Endothelial cell (in vitro differentiated cells): ENCODE measurements around the gene SHISA9. TPM values are rescaled to one million over a fixed set of nuclear protein-coding genes. Genes with fewer than 3 reads are reported as not detected.

Source experiments
- DNase-seq: peaks from one replicate; pipeline ENCODE4 v3.0.0; 2021; ENCODE audit warnings: low spot score
- H3K27ac Mint-ChIP-seq: one replicate; pipeline ENCODE4 v1.8.0; 2021; ENCODE audit warnings: mixed read lengths, inconsistent platforms; ENCODE audit not compliant: unreplicated experiment
- H3K27me3 Mint-ChIP-seq: one replicate; pipeline ENCODE4 v1.8.0; 2021; ENCODE audit warnings: mild to moderate bottlenecking, moderate library complexity, mixed read lengths, inconsistent platforms; ENCODE audit not compliant: unreplicated experiment
- H3K36me3 Mint-ChIP-seq: one replicate; pipeline ENCODE4 v1.8.0; 2021; ENCODE audit warnings: mild to moderate bottlenecking, low read depth, mixed read lengths, inconsistent platforms; ENCODE audit not compliant: unreplicated experiment
- H3K4me1 Mint-ChIP-seq: one replicate; pipeline ENCODE4 v1.8.0; 2021; ENCODE audit warnings: mild to moderate bottlenecking, mixed read lengths, inconsistent platforms; ENCODE audit not compliant: unreplicated experiment
- H3K4me3 Mint-ChIP-seq: one replicate; pipeline ENCODE4 v1.8.0; 2021; ENCODE audit warnings: mild to moderate bottlenecking, mixed read lengths, inconsistent platforms; ENCODE audit not compliant: unreplicated experiment
- H3K9me3 Mint-ChIP-seq: one replicate; pipeline ENCODE4 v1.8.0; 2021; ENCODE audit warnings: mixed read lengths, inconsistent platforms; ENCODE audit not compliant: unreplicated experiment
- total RNA-seq: library from RNA; stranded (reverse); fragmentation: NEBNext Ultra II Directional; extraction: Animal tissue kit (Norgen Biotek cat#: 25700); gene quantifications from one replicate; pipeline ENCODE4 v1.2.1, GENCODE V29; 2021; ENCODE audit not compliant: unreplicated experiment
- TF ChIP-seq, protein P1 (sequence below): fragments of 200-600 bp; sonication (generic); IDR thresholded peaks from one replicate; pipeline ENCODE4 v1.5.0; 2021; ENCODE audit warnings: antibody characterized with exemption; ENCODE audit not compliant: unreplicated experiment

SHISA9 gene
- total RNA-seq, 1 donor from 2014 or later: 0.49 TPM

DNA sequence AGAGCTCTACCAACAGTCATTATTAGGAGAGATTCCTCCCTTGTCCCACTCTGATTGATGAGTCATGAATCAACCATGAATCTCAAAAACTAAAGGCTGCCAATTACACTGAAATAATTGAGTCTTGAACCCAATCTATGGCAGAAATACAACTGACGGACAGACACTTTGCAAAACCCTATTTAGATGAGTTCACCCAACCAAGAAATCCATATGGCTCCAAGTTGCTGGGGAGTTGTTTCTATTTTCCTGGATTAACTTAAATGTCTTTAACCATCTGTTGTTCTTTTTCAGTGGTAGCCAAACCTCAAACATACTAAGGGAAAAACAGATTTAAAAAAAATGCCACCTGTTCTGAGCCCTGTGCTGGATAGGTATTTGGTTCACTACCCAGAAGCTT, 151.0 kb downstream of the SHISA9 start:
- TF ChIP-seq, protein P1, sequence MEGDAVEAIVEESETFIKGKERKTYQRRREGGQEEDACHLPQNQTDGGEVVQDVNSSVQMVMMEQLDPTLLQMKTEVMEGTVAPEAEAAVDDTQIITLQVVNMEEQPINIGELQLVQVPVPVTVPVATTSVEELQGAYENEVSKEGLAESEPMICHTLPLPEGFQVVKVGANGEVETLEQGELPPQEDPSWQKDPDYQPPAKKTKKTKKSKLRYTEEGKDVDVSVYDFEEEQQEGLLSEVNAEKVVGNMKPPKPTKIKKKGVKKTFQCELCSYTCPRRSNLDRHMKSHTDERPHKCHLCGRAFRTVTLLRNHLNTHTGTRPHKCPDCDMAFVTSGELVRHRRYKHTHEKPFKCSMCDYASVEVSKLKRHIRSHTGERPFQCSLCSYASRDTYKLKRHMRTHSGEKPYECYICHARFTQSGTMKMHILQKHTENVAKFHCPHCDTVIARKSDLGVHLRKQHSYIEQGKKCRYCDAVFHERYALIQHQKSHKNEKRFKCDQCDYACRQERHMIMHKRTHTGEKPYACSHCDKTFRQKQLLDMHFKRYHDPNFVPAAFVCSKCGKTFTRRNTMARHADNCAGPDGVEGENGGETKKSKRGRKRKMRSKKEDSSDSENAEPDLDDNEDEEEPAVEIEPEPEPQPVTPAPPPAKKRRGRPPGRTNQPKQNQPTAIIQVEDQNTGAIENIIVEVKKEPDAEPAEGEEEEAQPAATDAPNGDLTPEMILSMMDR: no peak
- Mint-ChIP-seq H3K4me3 (no peak overlapping the region), H3K4me1 (no peaks in the 10 kb centered on the region), H3K36me3 (no peaks in the 10 kb centered on the region), H3K9me3 (no peaks in the 10 kb centered on the region), H3K27ac (no peak overlapping the region), H3K27me3 (peaks cover 2% of the 10 kb centered on the region)
- DNase-seq: no peak

DNA sequence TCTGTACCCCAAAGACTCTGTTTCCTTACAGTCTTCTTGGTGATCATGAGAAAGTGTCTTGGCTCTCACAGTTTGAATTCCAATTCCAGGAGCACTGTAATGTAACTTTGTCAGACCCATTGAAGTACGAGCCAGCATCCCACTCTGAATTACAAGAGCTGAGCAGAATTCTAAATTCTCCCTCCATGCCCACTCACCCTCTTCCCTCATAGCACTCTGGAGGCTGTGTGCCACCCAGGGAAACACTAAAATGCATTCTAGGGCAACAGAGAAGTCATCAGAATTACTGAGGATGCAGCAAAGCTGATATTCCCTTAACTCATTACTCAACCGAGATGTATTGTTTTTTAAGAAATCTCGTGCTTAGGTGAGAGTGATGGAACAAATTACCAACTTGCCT, 154.1 kb downstream of the SHISA9 start:
- no peaks in the 10 kb centered on the region for H3K36me3 Mint-ChIP-seq
- peaks cover 2% of the 10 kb centered on the region for H3K27me3 Mint-ChIP-seq
- TF ChIP-seq, protein P1: no peak
- no peaks in the 10 kb centered on the region for H3K4me1 Mint-ChIP-seq
- no peak overlapping the region for H3K27ac Mint-ChIP-seq
- DNase-seq: no peak
- no peaks in the 10 kb centered on the region for H3K9me3 Mint-ChIP-seq
- no peak overlapping the region for H3K4me3 Mint-ChIP-seq

DNA sequence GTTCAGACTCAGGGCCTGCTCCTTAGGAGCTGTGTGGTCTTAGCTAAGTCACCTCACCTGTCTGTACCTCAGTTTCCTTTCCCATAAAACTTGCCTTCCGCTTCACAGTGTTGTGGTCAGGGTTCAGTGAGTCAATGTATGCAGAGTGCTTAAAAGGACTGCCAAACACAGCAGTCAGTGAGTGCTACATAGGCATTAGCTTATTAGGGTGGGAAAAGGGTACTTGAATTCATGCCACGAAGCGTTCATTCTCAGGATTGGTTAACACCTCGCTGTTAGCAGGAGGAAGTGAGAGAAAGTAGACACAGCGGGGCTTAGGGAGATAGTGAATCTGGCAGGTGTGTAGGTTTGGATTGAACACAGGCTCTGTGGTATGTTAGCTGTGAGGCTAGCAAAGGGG, 155.2 kb downstream of the SHISA9 start:
- no peaks in the 10 kb centered on the region for H3K9me3 Mint-ChIP-seq
- TF ChIP-seq, protein P1: no peak
- no peak for DNase-seq
- no peak overlapping the region for H3K4me3 Mint-ChIP-seq
- no peaks in the 10 kb centered on the region for H3K4me1 Mint-ChIP-seq
- H3K36me3 Mint-ChIP-seq: no peaks in the 10 kb centered on the region
- peaks cover 2% of the 10 kb centered on the region for H3K27me3 Mint-ChIP-seq
- H3K27ac Mint-ChIP-seq: no peak overlapping the region

DNA sequence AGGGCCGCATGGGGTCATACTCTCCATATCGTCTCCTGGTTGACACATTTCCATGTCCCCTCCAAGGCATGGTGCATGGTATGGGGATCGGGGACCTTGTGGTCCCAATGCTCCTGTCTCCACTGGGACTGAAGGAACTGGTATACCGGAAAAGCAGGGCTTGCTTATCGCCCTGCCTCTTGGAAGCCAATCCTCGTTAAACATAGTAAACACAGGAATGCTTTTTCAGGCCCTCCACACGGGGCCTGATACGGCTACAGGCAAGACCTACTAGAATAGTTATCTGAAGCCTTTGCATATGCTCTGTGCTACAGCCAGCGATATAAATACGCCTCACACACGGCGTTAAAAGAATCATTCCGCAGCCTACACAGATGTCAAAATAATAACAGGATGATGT, 159.5 kb downstream of the SHISA9 start:
- Mint-ChIP-seq H3K27ac (no peak overlapping the region), H3K9me3 (no peaks in the 10 kb centered on the region), H3K27me3 (no peaks in the 10 kb centered on the region), H3K36me3 (no peaks in the 10 kb centered on the region), H3K4me1 (no peaks in the 10 kb centered on the region), H3K4me3 (no peak overlapping the region)
- DNase-seq: no peak
- TF ChIP-seq, protein P1: no peak

DNA sequence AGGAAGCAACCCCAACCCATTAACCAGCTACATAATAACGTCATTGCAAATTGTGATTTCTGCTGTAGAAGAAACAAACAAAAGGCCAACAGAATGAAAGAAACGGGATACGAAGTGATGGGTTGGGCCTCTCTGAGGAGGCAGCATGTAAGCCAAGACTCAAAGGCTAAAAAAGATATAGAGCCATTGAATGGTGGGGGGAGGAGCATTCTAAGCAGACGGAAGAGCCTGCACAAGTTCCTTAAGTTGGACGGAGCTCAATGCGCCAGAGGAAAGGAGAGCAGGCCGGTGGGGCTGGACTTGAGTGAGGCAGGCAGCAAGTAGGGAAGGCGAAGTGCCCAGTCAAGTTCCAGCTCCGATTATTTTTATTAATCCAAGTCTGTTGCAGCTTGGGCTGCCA, 160.3 kb downstream of the SHISA9 start:
- TF ChIP-seq, protein P1: no peak
- no peaks in the 10 kb centered on the region for H3K27me3 Mint-ChIP-seq
- H3K36me3 Mint-ChIP-seq: no peaks in the 10 kb centered on the region
- no peak for DNase-seq
- H3K9me3 Mint-ChIP-seq: no peaks in the 10 kb centered on the region
- no peak overlapping the region for H3K27ac Mint-ChIP-seq
- H3K4me3 Mint-ChIP-seq: no peak overlapping the region
- H3K4me1 Mint-ChIP-seq: no peaks in the 10 kb centered on the region
